DMS53 treated with DMSO at 0.1 percent for 48 hours (cell line): ENCODE results near the gene ZCCHC24.
A peak's percentile ranks its signal among the peaks of the same experiment; 100 is the strongest.
"Not testable (repeated sequence)": the region's sequence is repeated elsewhere in the genome, so short reads cannot be mapped to it uniquely, and the experiment has no call there.

Source experiments
- DNase-seq: peaks from one replicate; lab custom pipeline; 2025; ENCODE audit not compliant: unreplicated experiment; lab: John Stamatoyannopoulos, UW

The ZCCHC24 gene

DNA sequence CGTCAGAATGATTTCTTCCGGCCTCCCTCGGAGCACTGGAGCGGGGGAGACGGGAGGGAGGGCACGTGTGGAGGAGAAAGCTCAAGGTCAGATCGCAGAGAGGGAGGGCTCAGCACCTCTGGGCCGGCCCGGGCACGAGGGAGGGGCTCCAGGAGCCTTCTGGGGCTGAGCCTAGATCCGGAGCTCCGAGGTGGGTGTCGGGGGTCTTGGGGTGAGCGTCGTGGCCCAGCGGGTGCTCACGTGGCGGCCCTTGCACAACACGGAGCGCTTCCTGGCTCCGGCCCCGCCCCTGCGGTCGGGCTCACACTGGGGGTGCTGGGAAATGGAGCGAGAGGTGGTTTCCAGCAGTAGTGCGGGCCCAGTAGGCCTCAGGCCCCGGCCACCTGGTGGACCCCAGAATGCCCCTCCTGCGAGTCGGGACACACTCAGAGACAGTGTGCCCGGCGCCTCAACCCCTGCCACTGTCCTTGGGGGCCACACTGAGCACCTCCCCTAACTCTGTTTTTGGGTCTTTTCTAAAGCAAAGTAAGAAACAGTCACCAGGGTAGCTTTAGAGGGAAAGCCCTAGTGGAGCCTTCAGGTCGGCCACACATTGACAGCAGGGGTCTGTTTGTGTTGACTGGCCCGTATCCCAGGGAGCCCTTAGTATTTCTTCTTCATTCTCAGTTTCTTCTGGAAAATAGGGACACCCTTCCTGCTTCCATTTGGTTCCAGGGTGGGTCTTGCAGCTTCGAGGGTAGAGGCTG, 97.4 kb downstream of the ZCCHC24 start:
- DNase-seq: no peak

DNA sequence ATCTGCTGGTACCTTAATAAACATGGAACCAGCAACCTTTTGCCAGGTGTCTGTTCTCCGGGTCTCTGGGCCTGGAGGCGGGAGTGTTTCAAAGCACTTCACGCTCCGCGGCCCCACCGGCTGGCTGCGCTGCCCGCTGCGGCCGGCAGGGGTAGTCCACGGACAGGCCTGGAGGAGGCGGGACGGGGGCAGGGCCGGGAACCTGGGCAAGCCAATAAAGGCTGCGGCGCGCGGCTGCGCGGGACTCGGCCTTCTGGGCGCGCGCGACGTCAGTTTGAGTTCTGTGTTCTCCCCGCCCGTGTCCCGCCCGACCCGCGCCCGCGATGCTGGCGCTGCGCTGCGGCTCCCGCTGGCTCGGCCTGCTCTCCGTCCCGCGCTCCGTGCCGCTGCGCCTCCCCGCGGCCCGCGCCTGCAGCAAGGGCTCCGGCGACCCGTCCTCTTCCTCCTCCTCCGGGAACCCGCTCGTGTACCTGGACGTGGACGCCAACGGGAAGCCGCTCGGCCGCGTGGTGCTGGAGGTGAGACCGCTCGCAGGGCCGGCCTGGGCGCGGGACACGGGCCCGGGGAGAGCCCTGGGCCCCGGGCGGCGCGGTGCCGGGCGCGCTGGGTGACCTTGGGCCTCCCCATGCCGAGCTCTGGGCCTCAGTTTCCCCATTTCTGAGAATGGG, 98.1 kb downstream of the ZCCHC24 start, which contains the start of gene PPIF:
Gene PPIF (plus strand): TSS at position 244 of the 668 bp plus-strand sequence. CDS start 80 bp downstream, at position 324.
- peak; percentile 82 for DNase-seq

DNA sequence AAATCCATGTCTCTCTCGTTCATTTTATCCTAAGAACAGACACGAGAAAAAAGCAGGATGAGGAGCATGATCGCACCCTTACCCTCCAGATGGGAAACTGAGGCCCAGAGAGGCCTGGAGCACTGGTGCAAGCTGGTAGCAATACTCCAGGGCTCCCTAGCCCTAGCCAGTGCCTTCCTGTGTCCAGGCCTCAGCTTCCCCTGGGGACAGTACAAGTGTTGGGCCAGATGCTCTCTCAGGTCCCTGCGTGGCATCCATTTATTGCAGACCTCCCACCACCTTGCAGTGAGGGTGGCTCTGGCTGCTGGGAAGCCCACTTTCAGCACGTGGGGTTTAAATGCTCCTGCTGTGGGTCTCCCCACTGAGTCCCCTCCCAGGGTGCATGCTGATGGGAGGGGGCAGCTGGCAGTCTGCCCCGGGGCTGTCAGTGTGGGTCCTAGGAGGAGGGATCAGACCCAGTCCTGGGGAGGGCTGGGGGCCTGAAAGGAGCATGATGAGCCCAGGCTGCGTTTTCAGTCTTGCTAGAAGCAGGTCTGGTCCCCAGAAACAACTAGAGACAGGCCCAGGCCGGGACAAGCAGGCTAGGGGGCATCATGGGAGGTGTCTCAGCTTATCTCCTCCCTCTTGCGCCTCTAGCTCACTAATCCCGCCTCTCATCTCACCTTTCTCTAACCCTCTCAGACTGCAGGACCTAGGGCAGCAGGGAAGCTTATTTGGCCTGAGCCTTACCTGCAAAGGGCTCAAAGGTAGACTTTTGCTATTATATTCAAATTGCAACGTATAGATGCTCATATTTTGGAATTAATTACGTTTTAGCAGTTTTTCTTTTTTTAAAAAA, 98.8 kb downstream of the ZCCHC24 start:
- DNase-seq: no peak

- DNase-seq: no peak
Observed at GRCh38 chr10:79346012-79346340, 99.4 kb downstream of the ZCCHC24 start.

DNA sequence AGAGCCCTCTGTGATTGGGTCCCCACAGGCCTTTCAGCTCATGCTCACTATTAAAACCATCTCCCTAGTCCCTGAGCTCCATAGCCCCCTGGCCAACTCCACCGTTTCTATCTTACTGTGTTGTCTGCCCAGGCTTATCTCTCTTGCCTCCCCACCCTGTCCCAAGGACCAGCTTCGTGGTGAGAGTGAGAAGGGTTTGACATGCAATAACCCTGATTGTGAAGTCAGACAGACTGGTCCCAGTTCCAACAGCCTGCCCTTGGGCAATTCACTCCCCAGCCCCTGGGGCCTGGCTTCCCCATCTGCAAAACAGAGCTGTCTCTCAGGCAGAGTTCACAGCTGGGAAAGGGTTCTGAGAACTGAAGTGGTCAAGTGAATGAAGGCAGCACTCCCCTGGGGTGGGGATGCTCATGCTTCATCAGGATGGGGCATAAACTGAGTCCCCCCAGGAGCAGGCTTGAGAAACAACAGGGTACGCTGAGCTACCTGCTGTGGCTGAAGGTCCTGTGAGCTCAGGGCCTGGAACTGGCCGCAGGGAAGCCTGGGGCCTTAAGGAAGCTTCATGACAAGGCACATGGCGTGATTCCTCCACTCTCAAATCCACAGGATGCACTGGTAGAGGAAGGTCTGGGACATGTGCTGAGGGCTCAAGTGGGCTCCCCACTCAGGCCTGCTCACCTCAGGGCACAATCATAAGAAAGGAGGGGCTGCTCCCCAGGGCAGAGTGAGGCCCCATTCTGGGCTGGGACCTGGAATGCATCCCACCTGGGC, 100.0 kb downstream of the ZCCHC24 start:
- no peak for DNase-seq

DNA sequence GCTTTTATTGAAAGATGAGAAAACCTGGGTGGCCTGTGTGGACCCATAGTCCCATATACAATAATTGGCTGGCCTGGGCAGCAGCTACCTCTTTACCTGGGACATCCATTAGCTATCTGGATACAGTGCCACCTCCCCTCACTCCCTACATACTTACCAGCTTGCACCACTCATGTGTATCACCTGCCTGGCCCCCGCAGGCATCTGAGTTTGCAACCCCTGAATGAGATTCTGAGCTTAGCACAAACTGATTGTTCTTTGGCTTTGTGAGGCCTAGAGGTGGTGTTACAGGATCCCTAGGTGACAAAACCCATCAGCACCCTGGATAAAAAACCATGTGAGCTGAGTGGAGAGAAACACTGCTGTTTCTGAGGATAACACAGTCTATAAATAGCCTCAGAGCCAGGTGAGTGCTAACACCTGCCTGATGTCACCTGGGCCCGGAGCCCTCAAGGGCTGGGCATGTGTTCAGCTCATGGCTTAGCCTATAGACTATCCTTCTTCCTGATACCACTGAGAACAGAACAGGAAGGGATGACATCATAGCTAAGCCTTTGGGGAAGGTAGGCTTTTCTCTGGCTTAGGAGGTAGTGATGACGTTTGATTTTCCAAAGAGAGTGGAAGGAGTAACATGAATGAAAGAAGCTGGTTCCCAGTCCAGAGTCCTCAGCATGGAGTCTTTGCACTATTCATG, 100.8 kb downstream of the ZCCHC24 start:
- DNase-seq: peak; percentile 97

- no peak for DNase-seq
Observed at GRCh38 chr10:79342811-79343561, 102.4 kb downstream of the ZCCHC24 start.

DNA sequence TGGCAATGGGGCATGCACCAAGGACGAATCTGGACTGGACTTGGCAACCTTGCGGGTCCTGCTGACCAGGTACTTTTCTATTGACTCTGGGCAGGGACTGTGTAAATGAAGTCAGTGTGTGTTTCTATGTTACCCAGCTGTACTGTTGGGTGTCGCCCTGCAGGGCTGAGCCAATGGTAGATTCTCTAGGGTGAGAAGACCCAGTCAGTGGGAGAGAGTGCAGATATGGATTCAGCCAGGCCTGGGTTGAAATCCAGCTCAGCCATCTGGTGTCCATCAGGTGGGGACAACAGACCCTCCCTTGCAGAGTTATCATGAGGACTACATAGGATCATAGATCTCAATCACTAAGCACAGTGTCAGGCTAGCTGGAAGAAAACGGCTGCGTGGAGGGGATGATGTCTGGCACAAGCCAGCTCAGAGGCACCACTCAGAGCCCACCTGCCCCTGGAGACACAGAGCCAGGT, 103.1 kb downstream of the ZCCHC24 start:
- DNase-seq: no peak

GRCh38 chr10:79340646-79341244, 104.7 kb downstream of the ZCCHC24 start:
- no peak for DNase-seq

GRCh38 chr10:79339266-79339665, 106.2 kb downstream of the ZCCHC24 start:
- no peak for DNase-seq

DNA sequence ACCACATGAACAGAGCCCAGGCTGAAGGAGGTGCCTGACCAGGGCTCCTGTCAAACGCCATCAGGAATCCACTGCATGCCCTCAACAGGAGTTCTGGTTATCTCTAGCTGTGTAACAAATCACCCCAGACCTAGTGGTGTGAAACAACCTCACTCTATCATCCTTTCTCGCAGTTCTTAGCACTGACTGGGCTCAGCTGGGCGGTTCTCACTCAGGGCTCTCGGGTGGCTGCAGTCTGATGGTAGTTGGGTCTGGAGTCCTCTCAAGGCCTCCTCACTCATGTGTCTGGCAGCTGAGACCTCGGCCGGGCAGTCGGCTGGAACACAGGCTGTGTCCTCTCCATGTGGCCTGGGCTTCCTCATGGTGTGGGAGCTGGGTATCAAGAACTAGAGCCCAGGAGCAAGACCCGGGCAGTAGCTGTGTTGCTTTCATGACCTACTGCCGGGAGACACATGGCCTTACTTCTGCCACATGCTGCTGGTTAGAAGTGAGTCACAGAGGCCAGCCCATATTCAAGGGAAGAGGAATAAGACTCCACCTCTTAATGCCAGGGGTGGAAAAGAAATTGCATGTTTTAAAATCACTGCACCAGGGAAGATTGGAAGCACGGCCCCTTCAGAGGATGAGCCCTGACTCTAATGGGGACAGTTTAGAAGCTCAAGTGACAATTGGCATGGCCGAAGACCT, 107.5 kb downstream of the ZCCHC24 start:
- not testable (repeated sequence) for DNase-seq

DNA sequence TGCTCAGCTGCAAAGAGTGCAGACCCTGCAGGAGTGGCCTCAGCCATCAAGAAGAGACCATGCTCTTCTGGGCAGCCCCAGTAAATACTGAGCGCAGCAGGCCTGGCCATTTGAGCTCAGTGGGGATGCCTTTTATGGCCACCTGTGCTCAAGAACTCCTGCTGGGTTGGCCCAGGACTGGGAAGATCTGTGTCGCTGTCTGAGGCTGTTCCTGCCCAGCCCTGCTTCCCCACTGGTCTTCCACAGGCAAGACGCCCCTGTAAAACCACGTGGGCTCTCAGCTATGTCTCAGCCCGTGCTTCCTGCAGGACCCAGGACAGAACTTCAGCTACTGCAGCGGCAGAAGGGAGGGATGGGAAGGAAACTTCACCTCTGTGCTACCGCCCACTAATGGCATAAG, 108.7 kb downstream of the ZCCHC24 start:
- DNase-seq: no peak

DNA sequence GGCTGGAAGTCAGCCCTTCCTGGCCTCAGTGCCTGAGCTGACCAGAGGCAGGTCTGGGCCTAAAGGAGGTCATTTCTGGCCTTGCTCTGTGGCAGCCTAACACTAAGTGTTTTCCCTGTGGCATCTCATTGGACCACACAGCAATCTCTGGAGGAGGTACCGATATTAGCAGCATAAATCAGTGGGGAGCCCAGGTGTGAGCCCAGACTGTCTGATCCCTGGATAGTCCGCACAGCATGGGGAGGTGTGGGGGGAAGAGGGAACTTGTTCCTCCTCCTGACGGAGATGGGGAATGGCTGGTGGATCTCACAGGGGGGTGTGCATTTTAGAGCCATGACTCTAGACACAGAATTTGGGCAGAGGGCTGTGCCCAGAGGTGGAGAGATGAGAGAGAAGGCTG, 109.1 kb downstream of the ZCCHC24 start:
- no peak for DNase-seq

DNA sequence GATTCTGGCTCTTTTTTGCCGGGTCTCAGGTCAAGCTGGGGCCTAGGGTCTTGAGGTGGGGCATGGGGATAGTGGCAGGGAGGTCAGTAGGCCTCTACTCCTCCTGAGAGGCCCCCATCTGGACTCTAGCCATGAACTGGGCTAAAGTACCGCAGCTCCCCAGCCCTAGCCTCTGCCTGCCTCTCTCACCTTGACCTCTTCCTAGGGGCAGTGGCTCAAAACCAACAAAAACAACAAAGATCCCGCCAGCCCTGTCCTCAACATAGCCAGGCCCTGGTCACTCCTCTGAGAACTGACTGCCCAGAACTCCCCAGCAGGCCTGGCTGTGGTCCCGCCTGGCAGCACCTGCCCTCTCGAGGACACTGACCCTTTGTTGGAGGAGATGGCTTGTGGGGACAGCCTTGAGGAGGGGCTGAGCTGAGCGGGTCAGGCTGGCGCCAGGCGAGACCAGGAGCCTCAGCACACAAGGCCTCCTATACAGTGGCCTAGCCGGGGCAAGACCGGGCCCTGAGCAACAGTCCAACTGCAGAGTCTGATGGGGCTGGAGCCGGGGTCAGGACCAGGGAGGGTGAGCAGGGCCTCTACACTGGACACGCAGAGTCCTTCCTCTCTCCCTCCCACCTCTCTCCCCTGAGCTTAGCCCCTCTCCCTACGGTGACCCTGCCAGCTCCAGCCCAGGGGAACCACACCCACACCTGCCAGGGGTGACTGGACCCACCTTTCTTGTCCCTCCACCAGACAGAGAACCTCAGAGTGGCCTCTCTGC, 109.8 kb downstream of the ZCCHC24 start:
- DNase-seq: no peak

DNA sequence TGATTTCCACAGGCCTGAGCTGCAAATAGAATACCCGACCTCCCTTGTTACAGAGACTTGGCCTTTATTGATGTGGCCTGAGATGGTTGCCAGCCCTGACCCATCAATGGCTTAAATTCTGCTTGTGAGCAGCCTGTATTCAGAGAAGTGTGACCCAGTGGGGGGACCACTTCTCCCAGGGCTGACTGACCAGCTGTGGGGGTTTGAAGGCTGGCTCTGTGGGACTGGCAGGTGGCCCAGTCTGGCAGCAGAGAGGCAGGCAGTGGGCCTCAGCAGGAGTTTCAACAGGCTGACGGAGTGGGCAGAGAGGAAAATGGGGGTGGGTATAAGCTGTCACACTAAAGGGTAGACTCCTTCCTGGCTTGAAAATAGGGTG, 110.3 kb downstream of the ZCCHC24 start:
- no peak for DNase-seq

DNA sequence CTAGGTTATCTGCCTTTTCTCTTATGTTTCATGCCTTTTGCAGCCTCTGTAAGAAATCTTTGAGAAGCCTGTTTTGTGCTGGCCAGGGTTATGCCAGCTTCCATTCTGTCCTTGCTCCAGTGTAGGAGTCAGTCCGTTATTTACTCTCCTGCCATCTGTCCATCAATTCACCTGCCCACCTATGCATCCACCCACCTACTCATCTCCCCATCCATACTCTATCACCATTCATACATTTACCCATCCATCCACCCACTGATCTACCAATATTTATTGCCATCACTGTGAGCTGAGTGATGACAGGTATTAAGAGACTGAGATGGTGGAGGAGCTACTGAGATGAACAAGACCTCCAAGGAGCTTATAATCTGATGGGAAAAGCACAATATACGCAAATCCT, 110.9 kb downstream of the ZCCHC24 start:
- no peak for DNase-seq

DNA sequence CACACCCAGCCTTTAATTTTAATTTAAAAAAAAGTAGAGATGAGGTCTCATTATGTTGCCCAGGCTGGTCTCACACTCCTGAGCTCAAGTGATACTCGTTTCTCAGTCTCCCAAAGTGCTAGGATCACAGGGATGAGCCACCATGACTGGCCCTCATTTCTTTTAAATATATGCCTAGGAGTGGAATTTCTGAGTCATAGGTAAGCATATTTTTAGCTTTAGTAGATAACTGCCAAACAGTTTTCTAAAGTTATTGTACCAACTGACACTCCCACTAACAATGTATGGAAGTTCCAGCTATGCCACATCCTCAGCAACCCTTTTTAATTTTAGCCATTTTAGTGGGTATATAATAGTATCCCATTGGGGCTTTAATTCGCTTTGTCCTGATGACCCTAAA, 111.9 kb downstream of the ZCCHC24 start:
- DNase-seq: no peak
